COLO668 (cell line): Measurements from ENCODE around the gene FOXD4L1.
"Not testable (repeated sequence)": the region's sequence is repeated elsewhere in the genome, so short reads cannot be mapped to it uniquely, and the experiment has no call there.

Experiments used
- DNase-seq: peaks from one replicate; lab custom pipeline; 2025; ENCODE audit not compliant: unreplicated experiment; lab: John Stamatoyannopoulos, UW

Gene FOXD4L1

DNA sequence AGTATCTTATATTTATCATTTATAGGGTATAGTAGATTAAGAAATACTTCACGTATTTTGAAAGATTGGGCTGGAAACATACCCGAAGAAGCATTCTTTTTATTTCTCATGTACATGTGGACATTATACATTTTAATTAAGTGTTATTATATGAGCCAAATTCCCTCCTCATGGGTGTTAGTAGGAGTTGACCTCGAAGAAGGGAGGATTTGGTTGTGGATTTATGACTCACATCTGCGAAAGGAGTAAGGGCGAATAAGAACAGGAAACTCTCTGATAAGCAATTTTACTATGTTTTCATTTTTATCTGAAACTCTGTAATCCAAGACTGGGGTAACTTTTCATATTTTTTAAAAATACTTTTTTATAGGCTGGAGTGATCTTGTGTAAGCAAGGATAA is 23.0 kb downstream of the FOXD4L1 start:
- not testable (repeated sequence) for DNase-seq

DNA sequence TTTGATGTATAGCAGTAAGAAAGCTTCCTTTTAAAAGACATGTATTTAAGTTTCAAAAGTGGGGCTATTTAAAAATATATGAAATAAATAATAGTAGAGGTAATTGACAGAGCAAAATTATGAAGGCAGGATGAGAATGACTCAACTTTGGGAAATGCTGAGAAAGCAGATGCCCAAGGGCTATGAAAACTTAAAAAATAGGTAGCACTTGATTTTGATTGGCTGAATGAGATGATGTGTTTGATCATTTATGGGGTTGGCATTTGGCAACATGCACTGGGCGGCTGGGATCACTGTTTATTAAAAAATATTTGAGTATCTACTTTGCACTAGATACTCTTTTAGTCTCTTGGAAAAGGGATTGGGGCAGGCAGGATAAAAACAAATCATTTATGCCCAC is 26.5 kb downstream of the FOXD4L1 start:
- not testable (repeated sequence) for DNase-seq

DNA sequence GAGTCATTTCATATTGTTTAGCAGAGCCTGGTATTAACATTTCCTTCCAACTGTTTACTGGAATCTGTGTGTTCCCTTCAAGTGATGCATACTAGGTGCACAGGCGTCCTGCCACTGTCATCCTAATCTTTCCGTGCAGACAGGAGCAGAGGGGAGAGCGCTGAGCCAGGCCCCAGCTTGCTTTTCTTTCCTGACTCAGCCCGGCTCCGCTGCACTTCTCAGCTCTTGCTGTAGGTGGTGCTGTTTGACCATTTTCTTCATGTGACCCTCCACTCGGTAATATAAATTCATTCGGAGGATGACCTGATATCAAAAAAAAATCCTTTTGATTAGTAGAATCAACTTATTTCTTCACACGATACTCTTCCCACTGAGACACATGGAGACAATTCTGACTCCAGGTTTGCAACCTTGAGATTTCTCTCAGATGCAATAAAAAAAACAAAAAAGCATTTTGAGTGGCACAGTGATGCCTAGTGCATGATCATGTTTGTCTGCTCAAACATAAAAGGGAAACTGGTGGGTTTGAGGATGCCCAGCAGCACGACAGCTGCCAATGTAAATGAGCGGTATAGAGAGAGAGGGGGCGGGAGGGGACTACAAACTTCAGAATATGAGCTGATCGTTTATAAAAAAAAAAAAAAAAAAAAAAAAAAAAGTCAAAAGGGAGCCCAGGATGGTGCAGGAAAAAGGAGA is 29.0 kb downstream of the FOXD4L1 start:
- not testable (repeated sequence) for DNase-seq

DNA sequence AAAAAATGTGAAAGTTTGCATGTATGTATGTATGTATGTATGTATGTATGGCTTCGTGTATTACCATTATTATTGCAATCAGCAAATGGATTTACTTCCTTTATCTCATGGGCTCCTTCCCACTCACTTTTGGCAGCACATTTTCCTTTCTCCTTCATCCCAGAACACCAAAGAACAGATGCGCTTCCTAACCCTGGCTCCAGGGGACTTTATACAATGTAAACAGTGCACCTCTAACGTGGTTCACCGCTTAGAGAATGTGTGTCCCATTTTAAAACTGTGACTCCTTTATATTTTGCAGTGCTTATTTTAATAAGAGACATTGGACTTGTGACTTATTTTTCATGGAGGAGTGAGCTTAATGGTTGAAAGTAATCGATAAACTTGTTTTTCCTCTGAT is 29.7 kb downstream of the FOXD4L1 start:
- not testable (repeated sequence) for DNase-seq

DNA sequence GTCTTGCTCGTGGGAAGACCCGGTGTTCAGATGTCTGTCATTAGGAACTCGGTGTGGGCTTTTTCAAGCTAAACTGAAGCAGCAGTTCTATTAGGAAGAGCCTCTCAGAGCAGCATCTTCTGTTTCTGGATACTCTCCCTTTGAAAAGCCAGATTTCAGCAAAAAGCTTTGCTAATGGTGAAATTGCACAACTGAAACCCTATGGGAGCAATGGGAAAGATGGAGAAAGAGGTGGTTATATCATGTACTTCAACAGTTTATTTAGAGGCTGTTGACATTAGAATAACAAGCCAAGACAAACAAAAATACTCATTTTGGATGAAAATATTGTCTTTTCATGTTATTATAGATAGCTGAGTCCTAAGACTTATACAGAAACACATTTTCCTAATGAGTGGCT is 30.4 kb downstream of the FOXD4L1 start:
- DNase-seq: not testable (repeated sequence)

DNA sequence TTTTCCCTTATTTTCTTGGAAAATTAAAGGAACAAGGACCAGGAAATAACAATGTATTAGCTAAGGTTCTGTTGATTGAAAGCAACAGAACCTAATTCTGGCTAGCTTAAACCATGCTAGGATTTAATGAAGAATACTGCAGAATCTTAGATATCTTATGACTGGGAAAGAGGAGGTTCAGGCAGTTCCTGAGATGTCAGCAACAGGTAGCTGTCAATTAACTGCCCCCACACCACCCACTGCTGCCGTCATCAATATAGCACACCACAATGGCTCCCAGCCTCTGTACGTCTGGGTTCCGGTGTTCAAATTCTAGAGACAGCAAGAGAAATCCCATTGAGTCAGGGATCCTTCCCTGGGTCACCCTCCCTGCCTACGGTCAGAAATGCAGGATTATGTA is 34.5 kb downstream of the FOXD4L1 start:
- DNase-seq: not testable (repeated sequence)

DNA sequence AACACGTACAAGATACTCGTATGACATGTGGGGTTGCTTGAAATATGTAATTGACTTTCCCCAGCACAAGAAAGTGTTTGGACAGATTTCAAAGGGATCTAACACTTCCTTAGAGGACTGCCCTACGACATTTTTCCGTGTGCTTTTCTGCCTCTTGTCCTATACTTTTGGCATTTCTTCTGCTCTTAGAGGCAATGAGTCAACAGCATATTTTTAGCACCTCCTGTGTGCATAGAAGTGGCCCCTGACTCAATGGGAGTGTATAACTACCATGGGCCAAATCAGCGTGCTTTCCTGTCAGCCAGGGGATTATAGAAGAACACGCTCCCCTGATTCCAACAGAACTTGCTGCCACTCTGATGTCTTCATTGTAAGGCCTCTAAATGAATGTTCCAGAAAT is 38.1 kb downstream of the FOXD4L1 start:
- not testable (repeated sequence) for DNase-seq

DNA sequence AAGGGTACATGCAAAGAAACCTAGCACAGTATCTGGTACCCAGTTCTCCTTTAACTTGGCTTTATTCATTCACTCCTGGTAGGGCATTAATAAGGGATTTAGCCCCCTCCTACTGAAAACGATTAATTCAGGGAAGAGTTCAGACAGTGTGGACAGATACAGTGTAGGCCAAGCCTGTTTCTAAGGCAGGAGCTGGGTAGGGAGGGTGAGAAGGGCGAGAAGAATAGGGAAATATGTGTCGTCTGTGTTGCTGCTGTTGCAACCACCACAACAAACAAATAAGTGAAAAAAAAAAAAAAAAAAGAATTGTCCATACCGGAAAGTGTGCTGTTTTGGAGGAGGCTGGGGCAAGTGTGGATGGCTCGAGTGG is 42.4 kb downstream of the FOXD4L1 start:
- not testable (repeated sequence) for DNase-seq

DNA sequence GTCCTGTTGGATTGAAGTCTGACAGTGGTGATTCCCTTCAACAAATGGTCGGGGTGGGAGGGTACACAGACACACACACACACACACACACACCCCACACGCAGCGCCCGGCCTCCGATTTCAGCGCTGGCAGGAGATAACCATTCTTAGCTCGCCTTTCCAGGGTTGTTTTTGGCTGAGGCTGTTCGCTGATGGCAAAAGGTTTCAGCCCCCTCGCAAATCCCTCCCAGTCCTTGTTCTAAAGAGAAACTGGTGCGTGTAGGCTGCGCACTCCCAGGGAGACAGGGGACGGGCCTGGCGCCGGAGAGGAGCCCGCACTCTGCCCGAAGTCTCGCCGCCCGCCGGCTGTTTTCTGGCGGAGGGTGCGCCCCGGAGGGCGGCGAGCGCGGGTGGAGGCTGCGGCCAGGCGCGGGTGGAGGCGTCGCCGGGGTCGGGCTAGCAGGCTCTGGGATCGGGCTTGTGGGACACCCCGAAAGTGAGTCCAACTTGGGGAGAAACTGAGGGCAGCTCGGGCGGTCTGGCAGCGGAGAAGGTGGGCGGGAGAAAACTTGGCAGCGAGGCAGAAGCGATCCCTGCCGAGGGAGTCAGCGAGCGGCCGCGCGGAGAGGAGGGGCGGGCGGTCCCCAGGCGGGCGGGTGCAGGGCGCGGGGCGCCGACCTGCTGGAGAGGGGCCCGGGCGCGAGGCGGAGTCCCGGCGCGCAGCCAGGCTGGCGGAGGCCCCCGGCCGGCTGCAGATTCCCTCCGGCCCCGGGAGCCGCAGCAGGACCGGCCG is 42.9 kb downstream of the FOXD4L1 start:
- DNase-seq: not testable (repeated sequence)

DNA sequence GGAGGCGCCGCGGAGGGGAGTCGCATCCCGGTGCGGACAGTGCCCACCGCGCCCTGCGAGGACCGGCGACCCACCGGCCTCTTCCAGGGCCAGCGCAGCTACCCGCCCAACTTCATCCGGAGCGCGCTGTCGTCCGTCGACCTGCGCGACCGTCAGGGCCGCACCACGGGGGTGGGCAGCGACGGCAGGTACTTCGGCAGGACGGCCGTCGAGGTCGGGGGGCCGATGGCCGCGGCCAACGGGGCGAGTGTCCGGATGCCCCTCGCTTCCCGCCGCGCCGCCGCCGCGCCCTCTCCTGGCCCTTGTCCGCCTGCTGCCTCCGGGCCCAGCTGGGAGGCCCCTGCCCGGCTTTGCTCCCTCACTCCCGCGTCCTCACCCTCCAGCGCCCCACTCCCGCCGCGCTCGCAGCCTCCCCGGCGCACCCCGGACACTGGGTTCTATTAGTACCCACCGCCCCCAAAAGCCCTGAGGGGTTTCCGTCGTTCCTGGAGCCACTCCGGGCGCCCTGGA is 43.6 kb downstream of the FOXD4L1 start:
- DNase-seq: not testable (repeated sequence)

DNA sequence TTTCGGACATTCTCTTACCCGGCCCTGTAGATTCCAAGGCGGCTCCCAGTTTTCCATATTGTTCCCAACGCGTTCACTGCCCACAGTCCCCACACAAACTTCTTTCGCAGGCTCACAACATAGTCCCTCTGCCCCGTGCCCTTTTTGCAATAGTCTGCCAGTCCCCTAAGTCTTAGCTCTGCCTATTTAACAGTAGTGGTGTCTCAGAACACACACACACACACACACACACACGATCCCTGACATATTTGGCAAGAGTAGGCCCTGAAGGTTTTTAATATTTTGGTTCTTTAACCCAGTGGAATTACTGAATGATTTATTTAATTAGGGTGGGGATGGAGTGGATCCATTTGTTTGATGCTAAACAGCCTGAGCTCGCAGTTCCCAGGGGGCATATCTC is 44.1 kb downstream of the FOXD4L1 start:
- DNase-seq: not testable (repeated sequence)
